ENCODE measurements around the gene ERC1. TPM values are rescaled to one million over a fixed set of nuclear protein-coding genes. Genes with fewer than 3 reads are reported as not detected.
"Not testable (repeated sequence)": the region's sequence is repeated elsewhere in the genome, so short reads cannot be mapped to it uniquely, and the experiment has no call there.

ERC1 gene
- total RNA-seq, 1 experiment from 2014 or later, result 12.3 TPM

DNA sequence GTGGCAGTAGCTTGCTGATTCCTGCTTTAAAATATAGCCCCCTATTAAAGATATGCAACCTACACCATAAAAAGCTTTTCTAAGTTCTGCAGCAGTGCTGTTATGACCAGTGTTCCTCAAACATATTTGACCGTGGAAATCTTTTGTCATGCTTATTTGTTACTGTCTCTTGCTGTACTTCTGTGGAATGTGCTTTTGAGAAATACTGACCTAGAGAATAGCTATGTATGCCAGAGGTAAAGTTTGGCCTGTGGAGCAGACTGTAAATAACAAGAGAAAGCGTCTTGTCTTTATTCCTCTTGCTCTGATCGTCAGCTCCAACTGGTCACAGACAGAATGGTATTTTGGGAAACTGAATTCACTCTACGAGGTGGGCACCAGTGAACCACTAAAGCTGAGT lies 364.4 kb downstream of the ERC1 start:
- H2AFZ ChIP-seq (ENCODE audit: low read length), result no peak overlapping the region
- no peaks in the 10 kb centered on the region for H3K9me3 ChIP-seq (ENCODE audit: low read length)
- no peaks in the 10 kb centered on the region for H3K27me3 ChIP-seq (ENCODE audit: low read length)
- CTCF ChIA-PET, result no interaction called here
- H4K20me1 ChIP-seq (ENCODE audit: low read length), result no peaks in the 10 kb centered on the region
- no peaks in the 10 kb centered on the region for H3F3A ChIP-seq (ENCODE audit: low read length, unreplicated experiment)
- ATAC-seq (no peak), DNase-seq (no peak)
- intact Hi-C loops (cut with micrococcal nuclease), result no loop called here
- H3K36me3 ChIP-seq (ENCODE audit: low read depth, low read length), result no peaks in the 10 kb centered on the region
- H3K4me2 ChIP-seq (ENCODE audit: low read length), result no peak overlapping the region
- POLR2A ChIA-PET (ENCODE audit: unreplicated experiment), result no interaction called here
- no peak overlapping the region for H3K4me3 ChIP-seq (ENCODE audit: low read length)
- H3K9me2 ChIP-seq (replicated peaks; ENCODE audit: low read length), result no peaks in the 10 kb centered on the region
- peaks cover 6% of the 10 kb centered on the region for H3K4me1 ChIP-seq (ENCODE audit: insufficient read depth, low read length)
- H3K79me2 ChIP-seq (ENCODE audit: low read length), result no peaks in the 10 kb centered on the region
- TF ChIP-seq, protein P1, sequence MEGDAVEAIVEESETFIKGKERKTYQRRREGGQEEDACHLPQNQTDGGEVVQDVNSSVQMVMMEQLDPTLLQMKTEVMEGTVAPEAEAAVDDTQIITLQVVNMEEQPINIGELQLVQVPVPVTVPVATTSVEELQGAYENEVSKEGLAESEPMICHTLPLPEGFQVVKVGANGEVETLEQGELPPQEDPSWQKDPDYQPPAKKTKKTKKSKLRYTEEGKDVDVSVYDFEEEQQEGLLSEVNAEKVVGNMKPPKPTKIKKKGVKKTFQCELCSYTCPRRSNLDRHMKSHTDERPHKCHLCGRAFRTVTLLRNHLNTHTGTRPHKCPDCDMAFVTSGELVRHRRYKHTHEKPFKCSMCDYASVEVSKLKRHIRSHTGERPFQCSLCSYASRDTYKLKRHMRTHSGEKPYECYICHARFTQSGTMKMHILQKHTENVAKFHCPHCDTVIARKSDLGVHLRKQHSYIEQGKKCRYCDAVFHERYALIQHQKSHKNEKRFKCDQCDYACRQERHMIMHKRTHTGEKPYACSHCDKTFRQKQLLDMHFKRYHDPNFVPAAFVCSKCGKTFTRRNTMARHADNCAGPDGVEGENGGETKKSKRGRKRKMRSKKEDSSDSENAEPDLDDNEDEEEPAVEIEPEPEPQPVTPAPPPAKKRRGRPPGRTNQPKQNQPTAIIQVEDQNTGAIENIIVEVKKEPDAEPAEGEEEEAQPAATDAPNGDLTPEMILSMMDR (conservative IDR thresholded peaks at IDR 0.05; ENCODE audit: low read depth, low read length), result no peak
- TF ChIP-seq EZH2phosphoT487 (IDR thresholded peaks at IDR 0.05; ENCODE audit: borderline replicate concordance, low read length) (no peak), EZH2 (IDR thresholded peaks at IDR 0.05; ENCODE audit: low read length, unreplicated experiment) (no peak)
- no peak overlapping the region for H3K9ac ChIP-seq (ENCODE audit: low read length)
- H3K27ac ChIP-seq (ENCODE audit: low read length), result no peak overlapping the region
- BruUV-seq (replicated peaks), result no TSS peak

GRCh38 chr12:1355871-1356270 lies 364.8 kb downstream of the ERC1 start:
- intact Hi-C loops (cut with micrococcal nuclease); H3F3A ChIP-seq (ENCODE audit: low read length, unreplicated experiment); H3K9me3 ChIP-seq (ENCODE audit: low read length); POLR2A ChIA-PET (ENCODE audit: unreplicated experiment); H3K9ac ChIP-seq (ENCODE audit: low read length); H3K4me2 ChIP-seq (ENCODE audit: low read length); H3K27ac ChIP-seq (ENCODE audit: low read length); H2AFZ ChIP-seq (ENCODE audit: low read length); CTCF ChIA-PET; DNase-seq; BruUV-seq (replicated peaks); H3K27me3 ChIP-seq (ENCODE audit: low read length); H3K4me3 ChIP-seq (ENCODE audit: low read length); H3K36me3 ChIP-seq (ENCODE audit: low read depth, low read length); ATAC-seq; H3K9me2 ChIP-seq (replicated peaks; ENCODE audit: low read length); H3K4me1 ChIP-seq (ENCODE audit: insufficient read depth, low read length); H3K79me2 ChIP-seq (ENCODE audit: low read length); H4K20me1 ChIP-seq (ENCODE audit: low read length): not testable (repeated sequence)

DNA sequence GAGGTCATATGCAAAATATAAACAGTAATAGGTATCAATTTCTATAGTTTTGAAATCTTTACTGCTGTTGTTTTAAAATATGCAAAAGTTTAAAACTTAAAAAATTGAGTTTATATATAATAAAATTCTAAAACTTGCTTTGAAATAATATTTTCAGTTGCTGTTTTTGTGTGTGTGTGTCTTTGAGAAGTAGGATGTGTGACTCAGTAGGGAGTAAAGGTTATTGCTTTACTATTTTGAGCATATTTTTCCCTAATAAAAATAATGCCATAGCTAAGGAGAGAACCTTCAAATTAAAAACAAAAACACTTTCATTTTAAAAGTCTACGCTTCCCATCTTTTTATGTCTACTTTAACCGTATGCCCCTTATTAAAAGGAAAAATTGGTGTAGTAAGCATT lies 365.3 kb downstream of the ERC1 start:
- no peaks in the 10 kb centered on the region for H3K9me2 ChIP-seq (replicated peaks; ENCODE audit: low read length)
- no TSS peak for BruUV-seq (replicated peaks)
- CTCF ChIA-PET, result interaction anchor here (0.5 kb wide), 1 partner anchor 184 kb away, joined by 3 read pairs; no protein-coding TSS in a partner anchor
- no peaks in the 10 kb centered on the region for H4K20me1 ChIP-seq (ENCODE audit: low read length)
- no peak overlapping the region for H3K9ac ChIP-seq (ENCODE audit: low read length)
- H3K4me2 ChIP-seq (ENCODE audit: low read length), result no peak overlapping the region
- H3K36me3 ChIP-seq (ENCODE audit: low read depth, low read length), result no peaks in the 10 kb centered on the region
- intact Hi-C loops (cut with micrococcal nuclease), result no loop called here
- no peak overlapping the region for H2AFZ ChIP-seq (ENCODE audit: low read length)
- no peak for DNase-seq
- no peak for ATAC-seq
- no peak overlapping the region for H3K4me3 ChIP-seq (ENCODE audit: low read length)
- H3K79me2 ChIP-seq (ENCODE audit: low read length), result no peaks in the 10 kb centered on the region
- no peak for TF ChIP-seq EZH2 (IDR thresholded peaks at IDR 0.05; ENCODE audit: low read length, unreplicated experiment)
- TF ChIP-seq EZH2phosphoT487 (IDR thresholded peaks at IDR 0.05; ENCODE audit: borderline replicate concordance, low read length), result no peak
- TF ChIP-seq, protein P1 (conservative IDR thresholded peaks at IDR 0.05; ENCODE audit: low read depth, low read length), result no peak
- no peaks in the 10 kb centered on the region for H3K27me3 ChIP-seq (ENCODE audit: low read length)
- no peaks in the 10 kb centered on the region for H3K9me3 ChIP-seq (ENCODE audit: low read length)
- H3K4me1 ChIP-seq (ENCODE audit: insufficient read depth, low read length), result no peaks in the 10 kb centered on the region
- H3K27ac ChIP-seq (ENCODE audit: low read length), result no peak overlapping the region
- POLR2A ChIA-PET (ENCODE audit: unreplicated experiment), result no interaction called here
- no peaks in the 10 kb centered on the region for H3F3A ChIP-seq (ENCODE audit: low read length, unreplicated experiment)
